ENCODE measurements around the gene ADGRF5. TPM values are rescaled to one million over a fixed set of nuclear protein-coding genes. Genes with fewer than 3 reads are reported as not detected.

ADGRF5 gene
- total RNA-seq, 1 experiment from 2014 or later, result not detected

DNA sequence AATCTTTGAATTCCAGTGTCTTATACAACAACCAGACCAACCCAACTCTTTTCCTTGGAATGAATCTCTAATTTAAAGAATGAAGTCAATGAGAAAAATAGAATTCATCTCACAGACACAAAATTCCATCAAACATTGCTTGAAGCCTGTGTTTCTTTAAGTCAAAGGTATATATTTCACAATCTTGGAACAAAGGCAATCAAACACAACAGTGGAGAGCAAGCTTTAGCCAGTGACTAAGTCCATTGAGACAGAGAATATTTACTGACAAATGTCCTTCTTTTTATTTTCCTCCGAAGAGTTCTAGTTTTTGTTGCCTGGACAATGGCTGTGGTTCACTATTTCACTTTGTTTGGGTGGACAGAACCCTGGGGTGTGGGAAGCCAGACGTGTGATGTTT is 92.8 kb downstream of the ADGRF5 start:
- no peak for DNase-seq (ENCODE audit: low read depth)

DNA sequence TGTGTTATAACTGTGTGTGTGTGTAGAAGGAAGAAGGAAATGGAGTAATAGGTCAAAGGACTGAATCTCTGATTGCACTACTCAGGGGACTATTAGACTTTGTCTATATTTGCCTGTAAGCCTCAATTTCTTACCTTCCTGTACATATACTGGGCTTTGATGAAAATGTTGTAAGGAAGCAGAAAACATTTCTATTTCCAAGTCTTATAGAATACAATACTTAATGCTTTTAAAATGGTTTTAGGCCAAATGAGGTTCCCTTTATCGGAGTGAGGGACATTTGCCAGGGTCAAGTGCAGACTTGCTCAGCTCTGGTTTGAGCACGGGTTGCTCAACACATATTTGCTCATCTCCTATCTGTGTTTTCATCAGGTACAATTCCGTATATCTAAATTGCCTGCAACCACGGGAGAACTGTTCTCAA is 100.3 kb downstream of the ADGRF5 start:
- DNase-seq (ENCODE audit: low read depth), result no peak

DNA sequence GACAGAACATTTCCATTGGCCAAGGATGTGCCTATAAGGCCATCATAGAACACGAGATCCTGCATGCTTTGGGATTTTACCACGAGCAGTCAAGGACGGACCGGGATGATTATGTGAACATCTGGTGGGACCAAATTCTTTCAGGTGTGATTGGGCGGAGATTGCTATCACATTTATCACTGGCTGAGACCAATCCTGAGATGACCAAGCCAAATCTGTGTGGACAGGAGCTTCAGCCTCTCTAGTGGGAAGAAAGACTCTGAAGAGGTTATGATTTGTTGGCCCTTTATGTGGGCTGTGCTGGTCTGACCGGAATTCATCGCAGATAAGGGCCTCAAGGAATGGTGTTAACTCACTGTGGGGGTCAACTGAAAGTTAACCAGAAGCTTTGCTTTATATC is 102.2 kb downstream of the ADGRF5 start:
- no peak for DNase-seq (ENCODE audit: low read depth)

DNA sequence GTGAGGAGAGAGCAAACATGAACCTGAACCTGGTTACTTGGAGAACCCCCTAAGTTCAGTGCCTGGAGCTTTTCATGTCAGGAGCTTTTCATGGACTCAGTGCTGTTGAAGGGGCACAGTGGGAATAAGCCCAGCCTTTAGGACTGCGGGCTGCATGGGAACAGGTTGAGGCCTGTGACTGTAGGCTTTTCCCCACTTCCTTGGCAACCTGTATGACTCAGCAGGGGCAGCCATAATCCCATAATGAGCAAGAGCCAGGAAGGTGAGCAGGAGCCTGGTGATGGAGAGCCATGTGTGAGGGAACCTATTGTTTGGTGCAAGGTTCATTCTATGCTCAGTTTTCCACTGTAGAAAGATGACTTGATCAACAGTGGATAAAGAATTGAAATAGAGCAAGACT is 105.1 kb downstream of the ADGRF5 start:
- DNase-seq (ENCODE audit: low read depth), result no peak

DNA sequence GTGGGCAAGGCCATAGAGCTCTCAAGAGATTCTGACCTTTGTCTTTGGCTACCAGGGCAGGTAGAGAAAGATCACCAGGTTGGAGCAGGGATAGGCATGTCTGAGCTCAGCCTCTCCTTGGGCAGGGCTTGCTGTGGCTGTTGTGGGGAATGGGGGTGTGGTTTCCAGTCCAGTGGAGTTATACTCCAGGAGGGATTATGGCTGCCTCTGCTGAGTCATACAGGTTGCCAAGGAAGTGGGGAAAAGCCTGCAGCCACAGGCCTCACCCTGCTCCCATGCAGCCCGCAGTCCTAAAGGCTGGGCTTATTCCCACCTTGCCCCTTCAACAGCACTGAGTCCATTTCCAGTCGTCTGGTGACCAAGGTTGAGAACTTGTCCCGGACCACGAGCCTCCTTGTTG is 106.6 kb downstream of the ADGRF5 start:
- DNase-seq (ENCODE audit: low read depth), result no peak

DNA sequence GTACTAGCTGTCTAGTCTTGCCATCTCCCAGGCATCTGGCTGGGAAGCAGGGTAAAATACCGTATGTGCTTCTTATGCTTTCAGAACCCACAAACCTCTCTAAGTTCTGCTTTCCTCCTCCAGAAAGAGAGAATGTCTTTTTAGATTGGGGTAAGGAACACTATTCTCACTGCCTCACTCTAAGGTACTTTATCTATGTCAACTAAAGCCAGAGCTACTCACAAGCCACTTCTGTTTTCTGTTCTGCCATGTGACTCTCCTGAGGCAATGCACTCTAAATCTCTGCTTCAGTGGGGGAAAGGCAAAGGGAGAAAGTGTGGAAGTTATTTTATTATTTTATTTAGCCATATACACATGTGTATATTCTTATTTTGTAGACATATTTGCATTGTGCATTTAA is 112.9 kb downstream of the ADGRF5 start:
- DNase-seq (ENCODE audit: low read depth), result no peak

Other genes starting within 250 kb of the ADGRF5 start
- not detected in 2 replicates for gene TDRD6, start 234.1 kb downstream of the ADGRF5 start, total RNA-seq (2014; rRNA removed)
- gene PLA2G7, start 186.6 kb downstream of the ADGRF5 start, total RNA-seq (2014; rRNA removed), result not detected in 2 replicates
- gene ANKRD66, start 175.0 kb downstream of the ADGRF5 start, total RNA-seq (2014; rRNA removed), result not detected in 2 replicates
- not detected in 2 replicates for gene MEP1A, start 128.5 kb downstream of the ADGRF5 start, total RNA-seq (2014; rRNA removed)
- not detected in 2 replicates for gene ADGRF1, start 120.4 kb upstream of the ADGRF5 start, total RNA-seq (2014; rRNA removed)